Osteocyte (in vitro differentiated cells): ENCODE measurements around the gene RASGRP1. TPM values are rescaled to one million over a fixed set of nuclear protein-coding genes. Genes with fewer than 3 reads are reported as not detected.

Experiments used
- DNase-seq: peaks from one replicate; pipeline ENCODE4 v3.0.0; 2021; ENCODE audit warnings: mixed read lengths; ENCODE audit not compliant: unreplicated experiment; ENCODE audit errors: extremely low spot score
- H3K27ac Mint-ChIP-seq: one replicate; pipeline ENCODE4 v1.8.0; 2021; ENCODE audit warnings: mild to moderate bottlenecking, mixed read lengths; ENCODE audit not compliant: unreplicated experiment
- H3K27me3 Mint-ChIP-seq: one replicate; pipeline ENCODE4 v1.8.0; 2021; ENCODE audit warnings: mixed read lengths; ENCODE audit not compliant: unreplicated experiment
- H3K36me3 Mint-ChIP-seq: one replicate; pipeline ENCODE4 v1.8.0; 2021; ENCODE audit warnings: mixed read lengths; ENCODE audit not compliant: unreplicated experiment
- H3K4me1 Mint-ChIP-seq: one replicate; pipeline ENCODE4 v1.8.0; 2021; ENCODE audit warnings: mixed read lengths; ENCODE audit not compliant: unreplicated experiment
- H3K4me3 Mint-ChIP-seq: one replicate; pipeline ENCODE4 v1.8.0; 2021; ENCODE audit warnings: mild to moderate bottlenecking, moderate library complexity, mixed read lengths; ENCODE audit not compliant: unreplicated experiment
- H3K9me3 Mint-ChIP-seq: one replicate; pipeline ENCODE4 v1.8.0; 2021; ENCODE audit warnings: mixed read lengths; ENCODE audit not compliant: unreplicated experiment
- total RNA-seq: library from RNA; stranded (reverse); gene quantifications from 2 replicates; pipeline ENCODE4 v1.2.1, GENCODE V29; 2021
- TF ChIP-seq, protein P1 (sequence below): fragments of 200-600 bp; sonication (generic); IDR thresholded peaks from 2 replicates; pipeline ENCODE4 v1.5.0; 2021; ENCODE audit warnings: antibody characterized with exemption, mild to moderate bottlenecking, moderate library complexity

The RASGRP1 gene
- total RNA-seq, 1 donor from 2014 or later: 0.11 TPM

DNA sequence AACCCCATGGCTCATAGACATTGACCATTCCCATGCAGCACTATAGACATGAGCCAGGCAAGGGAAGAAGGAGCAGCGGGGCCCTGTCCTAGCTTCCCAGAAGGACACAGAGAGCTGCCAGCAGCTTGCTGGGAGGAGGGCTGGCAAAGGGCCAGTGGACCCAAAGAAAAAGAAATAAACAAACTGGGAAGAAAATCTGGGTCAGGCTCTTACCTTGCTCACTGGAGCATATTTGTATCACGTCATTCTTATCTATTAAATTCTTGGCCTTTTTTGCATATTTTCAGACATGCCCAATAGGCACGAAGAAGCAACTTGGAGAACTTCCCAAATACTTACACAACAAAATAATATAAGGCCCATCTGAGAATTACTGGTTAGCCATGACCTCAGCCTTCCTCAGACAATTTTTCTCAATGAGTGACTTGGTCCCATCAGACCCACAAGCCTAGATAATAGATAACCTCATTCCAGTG, 28.4 kb downstream of the RASGRP1 start:
- Mint-ChIP-seq H3K4me3 (no peak overlapping the region), H3K4me1 (peaks cover 5% of the 10 kb centered on the region), H3K36me3 (no peaks in the 10 kb centered on the region), H3K27ac (no peak overlapping the region), H3K9me3 (no peaks in the 10 kb centered on the region), H3K27me3 (peaks cover 6% of the 10 kb centered on the region)
- DNase-seq: no peak
- TF ChIP-seq, protein P1, sequence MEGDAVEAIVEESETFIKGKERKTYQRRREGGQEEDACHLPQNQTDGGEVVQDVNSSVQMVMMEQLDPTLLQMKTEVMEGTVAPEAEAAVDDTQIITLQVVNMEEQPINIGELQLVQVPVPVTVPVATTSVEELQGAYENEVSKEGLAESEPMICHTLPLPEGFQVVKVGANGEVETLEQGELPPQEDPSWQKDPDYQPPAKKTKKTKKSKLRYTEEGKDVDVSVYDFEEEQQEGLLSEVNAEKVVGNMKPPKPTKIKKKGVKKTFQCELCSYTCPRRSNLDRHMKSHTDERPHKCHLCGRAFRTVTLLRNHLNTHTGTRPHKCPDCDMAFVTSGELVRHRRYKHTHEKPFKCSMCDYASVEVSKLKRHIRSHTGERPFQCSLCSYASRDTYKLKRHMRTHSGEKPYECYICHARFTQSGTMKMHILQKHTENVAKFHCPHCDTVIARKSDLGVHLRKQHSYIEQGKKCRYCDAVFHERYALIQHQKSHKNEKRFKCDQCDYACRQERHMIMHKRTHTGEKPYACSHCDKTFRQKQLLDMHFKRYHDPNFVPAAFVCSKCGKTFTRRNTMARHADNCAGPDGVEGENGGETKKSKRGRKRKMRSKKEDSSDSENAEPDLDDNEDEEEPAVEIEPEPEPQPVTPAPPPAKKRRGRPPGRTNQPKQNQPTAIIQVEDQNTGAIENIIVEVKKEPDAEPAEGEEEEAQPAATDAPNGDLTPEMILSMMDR: no peak

DNA sequence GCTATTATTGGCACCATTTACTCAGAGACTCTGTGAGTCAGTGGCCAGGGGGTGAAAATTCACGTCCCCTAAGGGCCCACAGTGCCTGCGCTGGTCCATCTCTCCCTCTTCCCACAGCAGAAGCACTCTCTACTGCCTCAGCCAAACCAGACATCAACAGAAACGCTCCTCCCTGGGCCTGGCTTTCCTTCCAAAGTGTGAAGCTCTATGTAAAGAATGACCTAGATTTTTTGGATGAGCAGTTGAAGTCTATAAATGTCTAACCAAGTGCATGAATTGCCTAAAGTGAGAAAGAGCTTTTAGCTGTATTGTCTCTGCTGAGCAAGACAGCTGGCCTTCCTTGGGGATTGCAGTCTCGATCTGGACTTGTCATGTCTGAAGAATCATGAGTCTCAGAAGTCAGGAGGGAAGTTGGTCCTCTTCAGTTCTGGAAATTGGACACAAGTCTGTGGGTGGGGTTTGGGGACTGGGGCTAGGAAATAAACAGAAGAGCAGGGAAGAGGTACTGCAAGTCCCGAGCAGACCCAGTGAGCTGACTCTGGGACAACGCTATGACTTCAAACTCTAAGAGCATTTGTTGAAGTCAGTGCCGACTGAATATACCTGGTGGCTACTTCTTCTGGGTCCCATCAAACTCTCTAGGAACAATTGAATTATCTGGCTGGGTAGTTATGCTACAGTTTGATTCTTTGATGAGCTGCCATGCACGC, 29.0 kb downstream of the RASGRP1 start:
- DNase-seq: no peak
- Mint-ChIP-seq H3K27me3 (peaks cover 6% of the 10 kb centered on the region), H3K9me3 (no peaks in the 10 kb centered on the region), H3K36me3 (no peaks in the 10 kb centered on the region), H3K4me1 (peaks cover 5% of the 10 kb centered on the region), H3K27ac (no peak overlapping the region), H3K4me3 (no peak overlapping the region)
- TF ChIP-seq, protein P1: no peak

DNA sequence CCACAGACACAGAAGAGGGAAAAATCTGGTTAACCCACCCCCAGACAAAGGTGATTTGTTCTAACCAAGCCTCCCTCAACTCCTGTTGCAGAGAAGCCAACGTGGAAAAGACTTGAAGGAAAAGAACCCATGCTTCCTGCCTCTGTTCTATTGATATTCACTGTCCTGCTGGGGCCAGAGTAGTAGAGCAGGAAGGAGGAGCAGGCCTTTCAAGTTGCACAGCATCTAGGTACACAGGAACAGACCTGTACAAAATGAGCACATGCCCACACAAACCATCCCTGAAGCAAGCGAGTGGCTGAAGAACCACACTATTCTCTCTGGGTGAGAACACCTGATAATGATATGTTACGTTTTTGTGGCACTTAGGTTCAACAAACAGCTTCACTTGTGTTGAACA, 29.9 kb downstream of the RASGRP1 start:
- peaks cover 6% of the 10 kb centered on the region for H3K27me3 Mint-ChIP-seq

DNA sequence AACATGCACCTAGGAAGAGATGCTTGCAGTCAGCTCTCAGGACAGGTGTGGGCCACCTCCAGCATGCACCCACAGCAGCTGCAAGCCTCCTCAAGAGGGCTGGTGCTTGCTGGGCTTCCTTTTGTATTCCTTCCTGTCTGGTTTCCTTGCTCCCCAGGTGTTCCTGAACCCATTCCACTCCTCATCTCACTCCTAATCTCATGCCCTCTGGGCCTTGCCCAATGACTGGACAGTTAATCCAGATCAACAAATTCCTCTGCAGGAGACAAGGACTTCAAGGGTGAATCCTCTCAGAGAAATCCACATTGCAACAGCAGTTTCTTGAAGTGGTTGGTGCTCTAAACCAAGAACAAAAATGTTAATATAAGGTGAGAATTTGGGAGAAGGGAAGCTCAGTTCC, 30.7 kb downstream of the RASGRP1 start:
- no peak for DNase-seq
- Mint-ChIP-seq H3K27me3 (peaks cover 9% of the 10 kb centered on the region), H3K9me3 (peaks cover 4% of the 10 kb centered on the region), H3K27ac (no peak overlapping the region), H3K4me1 (peaks cover 5% of the 10 kb centered on the region), H3K36me3 (no peaks in the 10 kb centered on the region), H3K4me3 (no peak overlapping the region)
- TF ChIP-seq, protein P1: no peak

More for the DNA sequence above, 29.9 kb downstream of the RASGRP1 start:
- H3K9me3 Mint-ChIP-seq: no peaks in the 10 kb centered on the region
- TF ChIP-seq, protein P1: no peak
- no peak overlapping the region for H3K4me3 Mint-ChIP-seq
- H3K27ac Mint-ChIP-seq: no peak overlapping the region
- DNase-seq: no peak
- peaks cover 5% of the 10 kb centered on the region for H3K4me1 Mint-ChIP-seq
- H3K36me3 Mint-ChIP-seq: no peaks in the 10 kb centered on the region

DNA sequence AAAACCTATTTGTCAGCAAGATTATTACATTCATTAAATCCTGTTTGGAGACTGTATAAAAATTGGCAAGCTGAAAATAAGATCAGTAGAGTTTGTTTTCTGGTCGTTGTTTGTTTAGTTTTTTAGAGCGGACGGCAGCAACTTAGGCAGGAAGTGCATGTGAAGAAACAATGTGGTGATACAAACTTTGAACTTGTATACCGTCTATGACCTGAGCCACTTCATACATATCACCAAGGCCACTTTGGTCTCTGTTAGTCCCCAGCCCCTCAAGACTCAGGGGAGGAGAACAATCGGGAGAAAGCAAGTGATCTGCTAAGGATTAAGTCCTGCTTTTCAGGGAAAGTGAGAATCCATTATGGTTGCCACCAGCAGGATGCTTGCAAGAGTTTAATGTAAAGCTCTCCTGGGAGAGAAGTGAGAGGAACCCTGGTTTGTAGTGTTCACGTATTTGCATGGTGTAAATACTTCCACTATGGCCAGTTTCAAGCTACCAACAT, 31.1 kb downstream of the RASGRP1 start:
- TF ChIP-seq, protein P1: no peak
- DNase-seq: no peak
- Mint-ChIP-seq H3K36me3 (no peaks in the 10 kb centered on the region), H3K27ac (no peak overlapping the region), H3K4me1 (peaks cover 5% of the 10 kb centered on the region), H3K27me3 (peaks cover 12% of the 10 kb centered on the region), H3K9me3 (peaks cover 6% of the 10 kb centered on the region), H3K4me3 (no peak overlapping the region)
